GM19099 (cell line): ENCODE data around the gene SMTNL1.

Experiments used
- POLR2A ChIP-seq: IDR thresholded peaks from 3 replicates; pipeline ENCODE4 v1.6.1; 2011; ENCODE audit warnings: low read depth; ENCODE audit not compliant: insufficient read length; ENCODE audit errors: extremely low read depth

SMTNL1 gene

DNA sequence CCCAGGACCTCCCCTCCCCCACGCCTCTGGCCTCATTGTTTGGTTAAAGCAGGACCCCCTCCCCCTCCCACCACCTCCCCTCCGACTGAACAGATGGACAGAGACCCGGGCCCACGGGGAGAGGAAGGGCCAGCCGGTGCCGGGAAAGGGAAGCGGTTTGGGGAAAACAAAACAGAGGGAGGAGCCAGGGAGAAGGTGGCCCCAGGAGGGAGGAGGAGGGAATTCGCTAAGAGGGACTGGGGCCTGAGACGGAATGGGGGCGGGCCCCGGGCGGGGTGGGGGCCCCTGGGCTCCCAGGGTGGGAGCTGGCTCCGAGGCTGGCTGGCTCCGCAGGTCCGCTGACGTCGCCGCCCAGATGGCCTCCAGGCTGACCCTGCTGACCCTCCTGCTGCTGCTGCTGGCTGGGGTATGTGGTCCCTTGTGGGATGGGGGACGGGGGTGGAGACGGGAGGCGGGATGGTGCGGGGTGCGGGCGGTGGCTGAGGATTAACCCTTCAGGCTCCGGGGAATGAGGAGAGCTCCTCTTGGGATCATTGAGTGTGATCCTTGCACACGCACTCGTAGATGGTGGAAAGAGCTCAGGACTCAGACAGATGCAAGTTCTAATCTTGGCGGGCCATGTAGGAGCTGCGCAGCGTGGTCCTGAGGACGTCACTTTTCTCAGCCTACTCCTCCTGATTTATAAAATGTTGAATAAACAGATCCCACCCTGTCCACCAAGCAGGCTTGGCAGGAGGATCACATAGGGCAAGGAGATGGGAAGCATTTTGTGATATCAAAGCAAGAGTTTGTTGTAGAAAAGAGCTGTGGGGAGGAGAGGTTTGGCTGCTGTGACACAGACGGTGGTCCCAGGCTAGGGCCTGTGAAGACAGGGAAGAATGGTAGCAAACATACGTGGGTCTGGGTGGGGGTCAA, 60.8 kb downstream of the SMTNL1 start:
- no peak for TF ChIP-seq POLR2A

DNA sequence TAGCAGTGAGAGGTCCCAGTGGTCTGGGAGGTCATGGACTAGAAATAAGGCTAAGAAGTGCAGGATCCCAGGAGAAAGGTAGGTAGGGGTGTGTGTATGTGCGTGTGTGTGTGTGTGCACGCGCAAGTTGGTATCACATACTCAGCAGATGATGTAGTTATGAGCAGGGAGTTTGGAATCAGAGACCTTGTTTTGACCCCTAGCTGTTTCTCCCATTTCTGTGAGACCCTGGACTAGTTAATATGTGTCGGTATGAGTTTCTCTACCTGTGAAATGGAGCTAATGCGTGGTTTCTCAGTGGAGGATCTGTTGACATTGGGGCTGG, 61.4 kb downstream of the SMTNL1 start:
- no peak for TF ChIP-seq POLR2A

DNA sequence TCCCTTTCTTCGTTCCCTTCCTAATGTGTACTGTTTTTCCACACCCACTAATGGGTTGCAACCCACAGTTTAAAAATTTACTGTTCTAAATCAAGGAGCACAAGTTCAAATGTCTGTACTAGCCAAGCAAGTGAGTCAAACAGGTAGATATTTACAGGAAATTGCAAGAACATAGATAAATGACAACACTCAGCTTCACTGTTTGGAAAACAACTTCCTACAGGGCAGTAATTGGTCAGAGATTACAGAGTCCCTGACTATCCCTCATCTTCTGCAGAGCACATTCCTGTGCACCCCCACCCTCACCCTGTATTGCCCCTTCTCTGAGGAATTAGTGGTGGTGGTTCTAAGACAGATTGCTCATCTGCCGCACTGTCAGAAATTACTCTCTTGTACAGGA, 62.0 kb downstream of the SMTNL1 start:
- TF ChIP-seq POLR2A = no peak
